ENCODE data around the gene MYOM3.

MYOM3 gene

GRCh38 chr1:24090736-24091135, 21.2 kb downstream of the MYOM3 start:
- no peak overlapping the region for H2AFZ ChIP-seq (ENCODE audit: low read depth, low read length)
- H3K9ac ChIP-seq (ENCODE audit: low read length): no peak overlapping the region
- no peak overlapping the region for H3K4me3 ChIP-seq (ENCODE audit: low read length)
- no peaks in the 10 kb centered on the region for H3K36me3 ChIP-seq (replicated peaks; ENCODE audit: low read depth, low read length)
- TF ChIP-seq EZH2phosphoT487 (IDR thresholded peaks at IDR 0.05; ENCODE audit: low read depth): no peak
- TF ChIP-seq CTCF (IDR thresholded peaks at IDR 0.05; ENCODE audit: low read depth, low read length): no peak
- H3K79me2 ChIP-seq (ENCODE audit: low read length): no peaks in the 10 kb centered on the region
- H3K4me1 ChIP-seq (ENCODE audit: low read length): no peaks in the 10 kb centered on the region
- H4K20me1 ChIP-seq (ENCODE audit: insufficient read depth, low read length): no peaks in the 10 kb centered on the region
- H3K9me3 ChIP-seq (ENCODE audit: insufficient read depth, low read length): no peaks in the 10 kb centered on the region
- H3K27ac ChIP-seq (ENCODE audit: low read length): no peak overlapping the region
- no peak overlapping the region for H3K4me2 ChIP-seq (ENCODE audit: low read length)
- H3K27me3 ChIP-seq (ENCODE audit: low read depth, low read length): no peaks in the 10 kb centered on the region

GRCh38 chr1:24089743-24090555, 22.0 kb downstream of the MYOM3 start:
- Histone ChIP-seq H3K27me3 (ENCODE audit: low read depth, low read length) (no peaks in the 10 kb centered on the region), H3K27ac (ENCODE audit: low read length) (no peak overlapping the region), H3K4me3 (ENCODE audit: low read length) (no peak overlapping the region), H3K79me2 (ENCODE audit: low read length) (no peaks in the 10 kb centered on the region), H3K9ac (ENCODE audit: low read length) (no peak overlapping the region), H3K4me2 (ENCODE audit: low read length) (no peak overlapping the region), H3K4me1 (ENCODE audit: low read length) (no peaks in the 10 kb centered on the region), H3K36me3 (replicated peaks; ENCODE audit: low read depth, low read length) (no peaks in the 10 kb centered on the region), H3K9me3 (ENCODE audit: insufficient read depth, low read length) (no peaks in the 10 kb centered on the region), H2AFZ (ENCODE audit: low read depth, low read length) (no peak overlapping the region), H4K20me1 (ENCODE audit: insufficient read depth, low read length) (no peaks in the 10 kb centered on the region)
- TF ChIP-seq CTCF (IDR thresholded peaks at IDR 0.05; ENCODE audit: low read depth, low read length) (no peak), EZH2phosphoT487 (IDR thresholded peaks at IDR 0.05; ENCODE audit: low read depth) (no peak)

- no peak overlapping the region for H3K4me3 ChIP-seq (ENCODE audit: low read length)
- no peak overlapping the region for H3K27ac ChIP-seq (ENCODE audit: low read length)
- no peaks in the 10 kb centered on the region for H4K20me1 ChIP-seq (ENCODE audit: insufficient read depth, low read length)
- H2AFZ ChIP-seq (ENCODE audit: low read depth, low read length): no peak overlapping the region
- no peaks in the 10 kb centered on the region for H3K27me3 ChIP-seq (ENCODE audit: low read depth, low read length)
- H3K4me2 ChIP-seq (ENCODE audit: low read length): no peak overlapping the region
- H3K79me2 ChIP-seq (ENCODE audit: low read length): no peaks in the 10 kb centered on the region
- H3K4me1 ChIP-seq (ENCODE audit: low read length): no peaks in the 10 kb centered on the region
- no peak overlapping the region for H3K9ac ChIP-seq (ENCODE audit: low read length)
- H3K36me3 ChIP-seq (replicated peaks; ENCODE audit: low read depth, low read length): no peaks in the 10 kb centered on the region
- TF ChIP-seq CTCF (IDR thresholded peaks at IDR 0.05; ENCODE audit: low read depth, low read length) (no peak), EZH2phosphoT487 (IDR thresholded peaks at IDR 0.05; ENCODE audit: low read depth) (no peak)
- no peaks in the 10 kb centered on the region for H3K9me3 ChIP-seq (ENCODE audit: insufficient read depth, low read length)
Measured at GRCh38 chr1:24089027-24089742, 22.8 kb downstream of the MYOM3 start.

GRCh38 chr1:24086466-24086865, 25.5 kb downstream of the MYOM3 start:
- H3K4me2 ChIP-seq (ENCODE audit: low read length): no peak overlapping the region
- no peak overlapping the region for H2AFZ ChIP-seq (ENCODE audit: low read depth, low read length)
- H3K9me3 ChIP-seq (ENCODE audit: insufficient read depth, low read length): no peaks in the 10 kb centered on the region
- H3K9ac ChIP-seq (ENCODE audit: low read length): no peak overlapping the region
- H4K20me1 ChIP-seq (ENCODE audit: insufficient read depth, low read length): no peaks in the 10 kb centered on the region
- H3K27me3 ChIP-seq (ENCODE audit: low read depth, low read length): no peaks in the 10 kb centered on the region
- no peak for TF ChIP-seq EZH2phosphoT487 (IDR thresholded peaks at IDR 0.05; ENCODE audit: low read depth)
- TF ChIP-seq CTCF (IDR thresholded peaks at IDR 0.05; ENCODE audit: low read depth, low read length): no peak
- H3K79me2 ChIP-seq (ENCODE audit: low read length): no peaks in the 10 kb centered on the region
- no peak overlapping the region for H3K4me3 ChIP-seq (ENCODE audit: low read length)
- H3K36me3 ChIP-seq (replicated peaks; ENCODE audit: low read depth, low read length): no peaks in the 10 kb centered on the region
- H3K27ac ChIP-seq (ENCODE audit: low read length): no peak overlapping the region
- no peaks in the 10 kb centered on the region for H3K4me1 ChIP-seq (ENCODE audit: low read length)
